ENCODE measurements around the gene SHLD1. TPM values are rescaled to one million over a fixed set of nuclear protein-coding genes. Genes with fewer than 3 reads are reported as not detected.

SHLD1 gene
- total RNA-seq, 4 donors from 2014 or later = 4.0 to 11.7 (median 4.7) TPM

GRCh38 chr20:5836569-5836968 lies 86.4 kb downstream of the SHLD1 start:
- no peak for DNase-seq
- Histone ChIP-seq H3K4me3 (replicated peaks in 1 of 3) (no peak overlapping the region), H3K9me3 (no peaks in the 10 kb centered on the region), H3K27me3 (no peaks in the 10 kb centered on the region), H3K36me3 (no peaks in the 10 kb centered on the region), H3K4me1 (peaks cover 21 to 33% of the 10 kb centered on the region in 2 donors), H3K27ac (peak overlapping the region; percentile 67 to 73 (median 67))
- intact Hi-C loops (cut with DNase I) = no loop called here
- WGBS, 2 donors = 87 to 90% methylated on average over 4 of the region's 4 CpGs
- TF ChIP-seq CTCF (IDR thresholded peaks at IDR 0.05) (no peak), POLR2A (IDR thresholded peaks at IDR 0.05) (no peak)

GRCh38 chr20:5840411-5841002 lies 90.3 kb downstream of the SHLD1 start:
- 93 to 94% methylated on average over 5 of the region's 5 CpGs for WGBS, 2 donors
- Histone ChIP-seq H3K36me3 (no peaks in the 10 kb centered on the region), H3K4me1 (peaks cover 10 to 11% of the 10 kb centered on the region in 2 donors), H3K27me3 (no peaks in the 10 kb centered on the region), H3K9me3 (no peaks in the 10 kb centered on the region), H3K27ac (no peak overlapping the region), H3K4me3 (replicated peaks in 1 of 3) (no peak overlapping the region)
- DNase-seq = no peak
- TF ChIP-seq POLR2A (IDR thresholded peaks at IDR 0.05) = no peak
- TF ChIP-seq CTCF (IDR thresholded peaks at IDR 0.05) = no peak
- intact Hi-C loops (cut with DNase I) = no loop called here

GRCh38 chr20:5841522-5841921 lies 91.3 kb downstream of the SHLD1 start:
- Histone ChIP-seq H3K27me3 (no peaks in the 10 kb centered on the region), H3K9me3 (no peaks in the 10 kb centered on the region), H3K27ac (no peak overlapping the region), H3K36me3 (no peaks in the 10 kb centered on the region), H3K4me1 (peaks cover 0 to 6% of the 10 kb centered on the region in 2 donors), H3K4me3 (replicated peaks in 1 of 3) (no peak overlapping the region)
- 89 to 92% methylated on average over 1 of the region's 1 CpG for WGBS, 2 donors
- TF ChIP-seq POLR2A (IDR thresholded peaks at IDR 0.05) (no peak), CTCF (IDR thresholded peaks at IDR 0.05) (no peak)
- no peak for DNase-seq
- intact Hi-C loops (cut with DNase I) = no loop called here

- DNase-seq = no peak
- no peaks in the 10 kb centered on the region for H3K27me3 ChIP-seq
- H3K9me3 ChIP-seq = no peaks in the 10 kb centered on the region
- no peak for TF ChIP-seq CTCF (IDR thresholded peaks at IDR 0.05)
- no peak for TF ChIP-seq POLR2A (IDR thresholded peaks at IDR 0.05)
- no peaks in the 10 kb centered on the region for H3K36me3 ChIP-seq
- H3K27ac ChIP-seq = no peak overlapping the region
- peaks cover 0 to 5% of the 10 kb centered on the region in 2 donors for H3K4me1 ChIP-seq
- H3K4me3 ChIP-seq (replicated peaks in 1 of 3) = no peak overlapping the region
- 93 to 96% methylated on average over 2 of the region's 2 CpGs for WGBS, 2 donors
- intact Hi-C loops (cut with DNase I) = no loop called here
These were observed 92.3 kb downstream of the SHLD1 start for GRCh38 chr20:5842465-5842864.

- intact Hi-C loops (cut with DNase I) = no loop called here
- DNase-seq = no peak
These were observed 92.9 kb downstream of the SHLD1 start for GRCh38 chr20:5843054-5843592.

More at GRCh38 chr20:5843054-5843592, 92.9 kb downstream of the SHLD1 start:
- TF ChIP-seq POLR2A (IDR thresholded peaks at IDR 0.05) (no peak), CTCF (IDR thresholded peaks at IDR 0.05) (no peak)
- Histone ChIP-seq H3K4me3 (replicated peaks in 1 of 3) (no peak overlapping the region), H3K36me3 (no peaks in the 10 kb centered on the region), H3K27me3 (no peaks in the 10 kb centered on the region), H3K27ac (no peak overlapping the region), H3K4me1 (peaks cover 0 to 5% of the 10 kb centered on the region in 2 donors), H3K9me3 (no peaks in the 10 kb centered on the region)
- WGBS, 2 donors = 81 to 87% methylated on average over 5 of the region's 5 CpGs
